IPS DF 19.7 (cell line): ENCODE results near the gene CCDC28A.

Source experiments
- DNase-seq: peaks from one replicate; pipeline ENCODE4 v3.0.0-alpha.2; 2013; ENCODE audit warnings: low read depth, low spot score

Gene CCDC28A

DNA sequence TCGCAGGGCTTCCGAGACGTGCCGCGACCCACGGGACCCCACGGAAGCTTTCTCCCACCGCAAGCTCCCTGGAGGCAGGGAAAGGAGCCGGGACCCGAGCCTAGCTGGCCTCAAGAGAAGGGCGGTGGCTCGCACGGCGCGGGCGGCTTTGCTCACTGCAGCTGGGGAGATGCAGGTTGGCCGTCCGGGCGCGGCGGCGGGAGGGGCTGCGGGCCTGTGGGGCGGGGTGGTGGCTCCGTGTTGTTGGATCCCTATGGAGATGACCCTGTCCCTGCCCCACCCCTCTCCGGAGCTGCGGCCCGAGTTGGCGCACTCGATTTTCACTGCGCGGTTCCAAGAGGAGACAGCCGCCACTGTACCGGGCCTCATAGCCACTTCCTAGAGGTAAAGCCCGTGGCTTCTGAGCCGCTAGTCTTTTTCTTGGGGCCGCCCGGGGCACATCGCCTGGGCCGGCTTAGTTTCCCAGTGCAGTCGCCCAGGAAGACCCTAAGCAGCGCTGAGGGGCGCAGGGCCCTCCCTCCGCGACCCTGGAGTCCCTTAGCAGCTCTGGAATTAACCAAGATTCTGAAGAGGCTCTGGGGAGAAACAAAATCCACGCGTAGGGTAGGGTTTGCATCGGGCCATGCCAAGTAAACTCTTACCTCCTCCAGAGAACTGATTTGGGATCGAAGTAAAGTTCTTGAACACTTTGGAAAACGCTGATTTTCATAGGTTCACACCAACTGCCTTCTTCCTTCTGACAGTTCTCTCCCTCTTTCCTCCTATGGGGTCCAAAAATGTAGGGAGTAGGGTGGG is 22.4 kb downstream of the CCDC28A start, which contains the start of gene ECT2L:
ECT2L (plus strand) TSS at position 279 of the 795 bp plus-strand sequence. CDS start 17,188 bp downstream, outside the sequence.
- DNase-seq = no peak

DNA sequence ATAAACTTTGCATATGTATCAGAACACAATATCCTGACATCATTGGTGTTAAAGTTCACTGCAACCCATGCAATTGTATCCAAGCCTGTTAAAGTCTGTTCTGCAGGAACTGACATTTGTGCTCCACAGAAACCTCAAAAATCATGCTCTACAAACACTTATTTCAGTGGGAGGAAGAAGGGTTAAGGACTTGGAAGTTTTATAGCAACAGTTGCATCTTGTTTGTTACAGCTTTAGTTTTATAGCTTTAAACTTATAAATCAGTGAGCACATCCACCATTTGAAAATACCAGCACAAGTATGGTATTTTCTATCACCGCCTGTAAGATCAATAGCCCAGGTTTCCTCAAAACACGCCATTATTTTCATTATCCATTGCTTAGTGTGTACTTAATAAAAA is 23.2 kb downstream of the CCDC28A start:
- DNase-seq = no peak

DNA sequence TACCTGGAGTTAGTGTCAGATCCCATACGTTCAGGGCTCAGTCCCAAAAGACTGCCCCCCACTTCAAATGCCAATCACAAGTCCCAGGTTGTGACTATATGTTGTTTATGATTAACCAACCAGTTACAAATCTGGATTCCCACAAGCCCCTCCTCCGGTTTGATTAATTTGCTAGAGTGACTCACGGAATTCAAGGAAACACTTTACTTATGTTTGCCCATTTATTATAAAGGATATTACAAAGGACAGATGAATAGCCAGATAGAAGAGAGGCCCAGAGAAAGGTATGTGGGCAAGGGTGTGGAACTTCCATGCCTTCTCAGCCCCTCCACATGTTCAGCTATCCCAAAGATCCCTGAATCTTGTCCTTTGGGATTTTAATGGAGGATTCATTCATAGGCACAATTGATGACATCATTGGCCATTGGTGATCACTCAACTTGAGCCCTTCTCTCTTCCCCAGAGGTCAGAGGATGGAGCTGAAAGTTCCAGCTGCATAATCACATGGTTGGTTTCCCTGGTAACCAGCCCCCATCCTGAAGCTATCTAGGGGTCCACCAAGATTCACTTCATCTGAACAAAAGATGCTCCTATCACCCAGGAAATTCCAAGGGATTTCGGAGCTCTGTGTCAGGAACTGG is 24.4 kb downstream of the CCDC28A start:
- DNase-seq = no peak

DNA sequence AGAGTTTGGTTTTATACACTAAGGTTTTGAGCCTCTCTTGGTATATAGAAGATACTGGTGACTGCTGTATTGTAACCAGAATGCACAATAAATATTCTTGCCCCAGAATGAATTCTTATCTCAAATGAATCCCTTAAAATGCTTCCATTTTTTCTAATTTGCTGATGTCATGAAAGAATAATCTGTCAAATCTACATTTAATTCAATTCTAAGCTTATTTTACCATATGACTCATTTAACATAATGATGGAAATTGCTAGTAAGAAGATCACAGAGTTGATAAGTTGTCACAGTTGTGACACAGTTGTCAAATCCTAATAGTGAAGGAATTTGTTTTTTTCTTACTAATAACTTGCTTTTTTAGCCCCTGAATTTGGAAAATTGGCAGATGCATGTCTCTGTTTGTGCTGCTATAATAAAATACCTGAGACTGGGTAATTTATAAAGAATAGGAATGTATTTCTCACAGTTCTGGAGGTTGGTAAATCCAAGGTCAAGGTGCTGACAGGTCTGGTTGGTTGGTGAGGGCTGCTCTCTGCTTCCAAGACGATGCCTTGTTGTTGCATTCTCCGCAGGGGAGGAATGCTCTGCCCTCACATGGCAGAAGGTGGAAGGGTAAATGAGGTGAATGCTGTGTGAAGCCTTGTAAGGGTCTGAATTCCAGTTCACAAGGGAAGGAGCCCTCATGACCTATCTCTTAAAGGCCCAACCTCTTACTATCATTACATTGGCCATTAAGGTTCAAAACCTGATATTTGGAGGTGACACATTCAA is 27.0 kb downstream of the CCDC28A start:
- DNase-seq = no peak

DNA sequence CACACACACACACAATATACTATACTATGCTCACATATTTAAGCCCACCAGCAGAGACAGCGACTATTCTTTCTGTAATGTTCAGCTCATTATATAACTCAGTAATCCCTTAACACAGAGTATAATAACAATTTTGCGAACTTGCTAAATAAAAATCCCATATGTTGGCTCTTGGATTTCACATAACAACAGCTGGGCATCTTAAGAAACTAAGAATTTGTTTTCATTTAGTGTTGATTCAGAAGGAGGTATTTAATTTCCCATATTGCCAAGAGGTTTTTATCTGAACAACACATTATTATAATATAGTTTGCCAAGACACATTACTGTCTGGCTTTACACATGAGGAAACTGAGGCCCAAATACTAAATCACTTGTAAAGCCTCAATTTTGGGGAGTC is 29.8 kb downstream of the CCDC28A start:
- no peak for DNase-seq

DNA sequence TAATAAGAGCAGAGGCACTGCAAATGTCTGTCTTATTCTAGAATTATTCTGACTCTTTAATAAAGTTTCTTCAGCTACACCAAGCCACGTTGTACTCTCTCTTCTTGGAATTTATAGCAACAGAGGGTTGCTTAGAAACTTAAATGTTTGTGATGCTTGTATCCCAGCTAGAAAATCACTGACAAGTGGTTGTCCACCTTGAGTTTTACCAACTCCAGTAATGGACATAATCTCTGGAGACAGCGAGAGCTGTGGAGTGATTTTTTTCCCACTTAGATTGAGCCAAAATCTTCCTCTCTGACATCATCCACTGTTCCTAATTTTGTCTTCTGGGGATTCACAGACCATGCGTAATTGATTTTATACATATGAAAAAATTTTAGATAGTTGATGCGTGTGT is 30.3 kb downstream of the CCDC28A start:
- DNase-seq = no peak

DNA sequence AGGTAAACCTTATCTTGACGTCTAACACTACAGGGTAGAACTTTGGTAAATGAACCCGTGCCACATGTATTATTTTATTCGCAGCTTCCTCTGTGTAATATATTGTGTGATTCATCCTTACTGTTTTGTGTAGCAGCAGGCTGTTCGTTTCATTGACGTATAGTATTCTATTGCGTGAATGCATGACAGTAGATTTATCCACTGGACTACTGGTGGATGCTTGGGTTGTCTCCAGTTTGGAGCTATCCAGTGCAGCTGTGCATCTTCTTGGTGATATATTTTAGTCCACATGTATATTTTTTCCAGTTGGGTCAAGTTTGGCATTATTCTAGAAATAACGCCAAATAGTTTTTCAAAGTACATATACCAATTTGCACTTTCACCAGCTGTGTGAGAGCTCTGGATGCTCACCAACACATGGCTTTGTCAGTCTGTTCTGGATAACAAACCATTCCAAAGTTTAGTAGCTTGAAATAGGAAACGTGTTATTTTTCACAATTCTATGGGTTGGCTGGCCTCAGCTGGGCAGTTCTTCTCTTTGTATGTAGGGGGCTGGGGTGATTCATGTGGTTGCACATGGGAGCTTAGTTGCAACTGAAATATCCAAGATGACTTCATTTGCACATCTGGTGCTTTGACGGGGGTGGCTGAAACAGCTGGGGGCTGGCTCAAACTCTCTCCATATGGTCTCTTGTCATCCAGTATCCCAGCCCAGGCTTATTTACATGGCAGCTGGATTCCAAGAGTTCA is 31.6 kb downstream of the CCDC28A start:
- no peak for DNase-seq

DNA sequence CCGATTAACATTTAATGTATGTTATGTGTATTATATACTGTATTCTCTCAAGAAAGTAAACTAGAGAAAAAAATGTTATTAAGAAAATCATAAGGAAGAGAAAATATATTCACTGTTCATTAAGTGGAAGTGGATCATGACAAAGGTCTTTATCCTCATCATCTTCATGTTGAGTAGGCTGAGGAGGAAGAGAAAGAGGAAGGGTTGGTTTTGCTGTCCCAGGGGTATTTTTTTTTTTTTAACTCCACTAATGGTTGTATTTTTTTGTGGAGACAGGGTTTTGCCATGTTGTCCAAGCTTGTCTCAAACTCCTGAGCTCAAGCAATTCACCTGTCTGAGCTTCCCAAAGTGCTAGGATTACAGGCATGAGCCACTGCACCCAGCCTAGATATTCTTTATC is 33.3 kb downstream of the CCDC28A start:
- DNase-seq = no peak

DNA sequence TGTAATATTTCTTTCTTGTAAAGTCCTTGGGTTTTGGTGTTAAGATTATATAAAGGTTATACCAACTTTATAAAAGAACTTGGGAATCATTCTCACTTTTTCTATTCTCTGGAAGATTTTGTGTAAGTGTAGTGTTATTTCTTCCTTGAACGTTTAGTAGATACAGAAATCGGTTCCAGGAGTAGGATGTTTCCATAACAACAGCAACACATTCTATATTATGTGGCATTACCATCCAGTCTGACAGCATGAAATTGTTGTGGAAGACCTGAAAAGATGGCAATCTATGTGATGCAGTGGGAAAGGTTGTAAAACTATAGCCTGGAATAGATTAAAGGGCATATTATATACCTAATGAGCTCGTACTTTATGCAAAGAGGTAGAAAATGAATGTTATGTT is 36.1 kb downstream of the CCDC28A start:
- DNase-seq = no peak

DNA sequence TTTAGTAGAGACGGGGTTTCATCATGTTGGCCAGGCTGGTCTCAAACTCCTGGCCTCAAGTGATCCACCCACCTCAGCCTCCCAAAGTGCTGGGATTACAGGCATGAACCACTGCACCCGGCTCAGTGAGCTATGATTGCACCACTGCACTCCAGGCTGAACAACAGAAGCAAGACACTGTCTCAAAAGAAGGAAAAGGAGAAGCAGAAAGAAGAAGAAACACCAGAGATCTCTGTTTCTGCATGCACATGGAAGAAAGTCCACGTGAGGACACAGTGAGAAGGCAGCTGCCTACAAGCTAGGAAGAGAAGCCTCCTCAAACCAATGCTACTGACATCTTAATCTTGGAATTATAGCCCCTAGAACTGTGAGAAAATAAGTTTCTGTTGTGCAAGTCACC is 38.3 kb downstream of the CCDC28A start:
- no peak for DNase-seq

DNA sequence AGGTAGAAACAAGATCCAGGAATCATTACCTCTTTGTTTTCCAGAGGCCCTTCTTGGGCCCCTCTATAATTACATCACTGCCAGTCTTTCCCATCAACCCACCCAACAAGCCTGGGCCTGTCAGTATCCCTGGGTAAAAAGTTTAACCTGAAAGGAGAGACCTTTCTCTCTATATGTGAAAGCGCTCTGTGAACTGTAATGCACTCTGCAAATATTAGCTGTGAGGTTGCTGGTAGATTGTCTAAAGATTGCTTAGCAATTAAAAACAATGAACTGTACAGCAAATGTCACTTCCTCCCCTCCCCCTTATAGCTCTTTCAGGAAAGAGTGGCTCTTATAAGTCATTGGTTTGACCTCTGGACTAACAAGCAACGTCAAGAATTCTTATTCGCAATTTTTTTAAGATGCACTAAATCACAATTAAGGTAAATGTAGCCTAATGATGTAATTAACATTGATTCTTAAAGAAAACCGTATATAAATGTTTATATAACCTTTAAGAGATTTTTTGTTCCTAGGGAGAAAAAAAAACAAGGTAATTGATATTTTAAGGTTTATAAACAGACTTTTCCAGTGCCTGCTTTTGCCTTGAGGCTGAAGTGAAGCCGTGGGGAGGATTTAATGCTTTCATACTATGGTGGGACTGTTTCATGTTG is 40.7 kb downstream of the CCDC28A start:
- DNase-seq = no peak

DNA sequence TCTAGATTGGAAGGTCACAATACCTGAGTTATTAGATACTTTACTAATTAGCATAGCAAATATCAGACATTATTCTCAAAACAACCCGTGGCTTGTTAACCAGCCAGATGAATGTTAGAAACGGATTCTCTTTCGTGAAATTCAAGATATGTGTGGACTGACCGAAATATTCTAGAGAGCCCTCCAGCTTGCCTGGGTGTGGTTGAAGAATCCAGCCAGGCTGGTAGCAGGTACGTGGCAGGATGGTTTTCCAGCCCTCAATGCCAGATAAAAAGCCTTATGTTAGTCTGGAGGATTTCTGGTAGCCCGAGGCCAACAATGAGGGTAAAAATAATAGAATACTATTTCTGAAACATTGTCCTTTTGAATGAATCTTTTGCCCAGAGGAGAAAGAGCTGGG is 41.7 kb downstream of the CCDC28A start:
- DNase-seq = no peak

DNA sequence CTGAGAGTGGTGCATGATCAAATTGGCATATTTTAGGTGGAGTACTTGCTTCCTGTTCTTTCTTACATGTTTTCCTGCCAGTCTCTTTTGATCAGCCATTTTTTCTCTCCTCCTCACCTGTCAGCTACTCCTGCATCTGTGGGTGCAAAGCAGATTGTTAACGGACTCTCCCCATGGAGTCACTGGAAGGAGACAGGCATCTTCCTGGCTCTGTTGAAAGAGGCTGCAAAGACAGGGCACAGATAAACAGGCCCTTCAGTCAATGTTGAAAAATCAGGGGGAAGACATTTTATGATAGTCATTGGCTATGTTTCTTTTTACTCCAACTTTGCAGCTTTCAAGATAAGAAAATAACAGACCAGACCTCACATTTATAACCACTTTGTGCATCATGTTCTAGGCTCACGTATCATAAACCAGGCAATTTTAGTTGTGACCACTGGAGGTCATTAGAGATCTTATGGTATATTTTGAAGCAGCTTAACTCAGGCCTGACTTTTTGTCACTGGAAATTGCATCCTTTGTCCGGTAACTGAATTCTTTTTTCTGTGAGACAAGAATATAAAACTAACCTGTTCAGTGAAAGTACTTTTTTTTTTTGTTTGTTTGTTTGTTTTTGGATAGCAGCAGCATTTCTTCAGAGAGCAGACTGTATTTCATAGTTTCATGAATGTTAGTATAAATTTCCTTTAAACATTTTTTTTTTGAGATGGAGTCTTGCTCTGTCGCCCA is 42.4 kb downstream of the CCDC28A start:
- no peak for DNase-seq

DNA sequence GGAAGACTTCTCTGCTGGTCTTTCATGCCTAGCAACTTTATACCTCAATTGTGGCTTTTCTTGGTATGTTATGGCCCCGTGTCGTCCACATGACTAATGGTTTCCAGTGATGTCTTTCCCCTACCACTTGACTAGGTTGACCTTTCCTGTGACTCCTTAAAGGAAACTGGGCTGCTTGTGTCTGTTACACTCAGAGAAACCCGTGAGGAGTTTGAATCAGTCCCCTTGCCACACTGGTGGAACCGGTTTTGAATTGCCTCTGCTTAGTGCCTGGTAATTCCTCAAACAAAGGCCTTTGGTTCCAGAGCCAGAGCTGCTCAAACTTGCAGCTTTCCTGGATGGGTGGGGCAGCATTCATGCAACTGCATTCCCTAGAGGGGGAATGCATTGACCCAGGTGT is 44.2 kb downstream of the CCDC28A start:
- DNase-seq = peak; percentile 94

DNA sequence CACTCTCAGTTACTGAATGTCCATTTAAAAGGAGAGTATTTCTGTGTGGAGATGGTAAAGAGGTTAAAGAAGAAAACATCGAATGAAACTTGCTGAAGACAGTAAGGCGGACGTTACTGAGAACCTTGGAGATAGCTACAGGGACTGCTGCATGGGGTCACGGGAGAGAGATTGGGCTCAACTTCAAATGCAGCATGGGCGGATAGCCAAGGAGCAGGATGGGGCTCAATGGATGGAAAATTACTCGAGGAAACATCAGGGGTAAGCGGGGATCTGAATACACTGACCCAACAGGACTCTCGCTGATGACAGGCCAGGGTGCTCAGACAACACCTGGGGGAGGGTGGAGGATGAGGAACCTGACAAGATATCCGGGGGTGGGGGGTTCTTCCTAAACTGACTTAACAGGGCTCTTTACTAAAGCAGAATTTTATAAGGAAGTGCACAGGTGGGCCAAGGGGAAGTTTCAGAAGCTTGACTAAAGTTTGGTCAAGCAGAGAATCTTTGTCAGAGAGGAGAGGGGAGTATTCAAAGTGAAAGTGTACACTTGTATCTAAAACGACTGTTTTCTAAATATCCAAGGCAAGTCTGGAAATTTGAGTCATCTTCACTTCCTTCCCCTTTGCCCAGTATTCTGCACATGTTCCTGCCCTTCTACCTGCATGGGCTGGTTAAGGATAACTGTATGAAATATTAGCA is 45.1 kb downstream of the CCDC28A start:
- DNase-seq = no peak

DNA sequence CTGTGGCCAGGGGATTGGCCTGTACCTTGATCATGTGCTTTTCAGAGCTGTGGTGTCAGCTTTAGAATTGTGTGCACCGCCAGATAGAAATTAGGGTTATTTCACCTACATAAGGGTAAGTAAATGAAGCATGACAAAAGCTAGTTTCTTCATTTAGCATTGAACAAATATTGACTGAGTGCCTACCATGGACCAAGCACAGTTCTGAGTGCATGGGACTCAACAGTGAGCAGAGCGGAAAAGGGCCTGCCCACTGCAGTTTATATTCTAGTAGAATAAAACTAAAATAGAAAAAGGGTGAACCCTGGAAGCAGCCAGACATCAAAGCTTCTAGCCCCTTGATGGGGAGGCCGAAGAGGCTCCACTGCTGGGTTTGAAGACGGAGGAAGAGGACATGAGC is 48.0 kb downstream of the CCDC28A start:
- DNase-seq = no peak

DNA sequence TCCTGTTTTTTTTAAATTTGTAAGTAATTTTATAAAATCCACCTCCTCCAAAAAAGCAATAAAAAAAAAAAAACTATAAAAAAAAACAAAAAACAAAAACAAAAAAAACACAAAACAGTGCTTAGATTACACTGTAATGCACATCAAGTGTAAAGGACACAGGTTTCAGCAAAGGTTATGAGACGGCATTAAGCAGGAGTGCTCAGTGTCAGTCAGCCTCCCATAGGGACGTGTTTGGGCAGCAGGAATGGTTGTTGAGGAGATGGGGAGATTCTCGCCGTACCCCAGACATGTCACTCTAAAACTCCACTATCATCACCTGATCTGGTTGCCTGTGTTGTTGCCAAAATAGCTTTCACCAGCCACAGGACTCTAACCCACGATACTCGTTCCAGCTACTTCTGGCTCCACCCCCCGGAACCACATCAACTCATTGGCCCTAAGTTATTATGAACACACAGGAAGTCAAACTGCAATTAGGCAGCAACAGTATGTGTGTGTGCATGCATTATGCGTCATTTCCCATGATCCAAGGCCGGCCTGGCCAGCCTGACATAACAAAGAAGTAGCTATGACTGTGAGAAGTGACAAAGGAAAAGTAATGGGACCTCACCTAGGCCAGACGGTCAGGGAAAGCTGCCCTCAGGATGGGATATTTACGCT is 51.0 kb downstream of the CCDC28A start:
- no peak for DNase-seq

DNA sequence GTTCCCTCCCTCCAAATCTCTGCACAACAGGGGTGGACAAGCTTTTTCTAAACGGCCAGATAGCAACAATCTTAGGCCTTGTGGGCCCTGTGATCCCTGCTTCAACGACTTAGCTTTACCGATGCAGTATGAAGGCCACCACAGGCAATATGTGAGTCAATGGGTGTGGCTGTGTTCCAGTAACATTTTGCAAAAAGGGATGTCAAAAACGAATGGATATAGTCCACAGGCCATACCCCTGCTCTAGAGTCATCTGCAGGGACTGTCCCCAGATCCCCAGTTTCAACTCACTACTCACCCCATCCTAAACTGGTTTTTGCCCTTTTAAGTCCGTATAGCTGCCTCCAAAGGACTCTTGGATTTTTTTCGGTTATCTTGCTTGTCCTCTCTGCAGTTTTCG is 56.7 kb downstream of the CCDC28A start:
- no peak for DNase-seq

DNA sequence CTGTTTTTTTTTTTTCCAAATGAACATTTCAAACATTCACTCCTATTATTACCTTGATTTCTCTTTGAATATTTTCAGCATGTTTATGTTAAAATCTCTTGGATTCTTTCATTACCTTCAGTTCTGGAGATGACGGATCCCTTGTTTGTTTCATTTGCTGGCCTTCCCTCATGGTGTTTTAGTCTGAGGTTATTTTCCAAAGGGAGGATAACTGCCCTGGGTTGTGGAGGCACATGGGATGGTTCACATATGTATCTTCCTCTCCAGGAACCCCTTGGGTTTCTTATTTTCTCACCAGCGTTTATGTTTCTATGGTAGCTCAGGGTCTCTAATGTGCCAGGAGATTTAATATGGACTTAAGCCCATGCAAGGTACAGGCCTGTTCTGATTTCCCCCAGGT is 58.6 kb downstream of the CCDC28A start:
- DNase-seq = no peak
